GM21360 (cell line): ENCODE data around the gene BCORL1.
A peak's percentile ranks its signal among the peaks of the same experiment; 100 is the strongest.

Experiments used
- ATAC-seq: cut with Tn5 transposase; IDR thresholded peaks from one replicate; pipeline ENCODE4 v1.9.1; 2021; ENCODE audit warnings: mild to moderate bottlenecking, moderate library complexity; ENCODE audit not compliant: unreplicated experiment

The BCORL1 gene

DNA sequence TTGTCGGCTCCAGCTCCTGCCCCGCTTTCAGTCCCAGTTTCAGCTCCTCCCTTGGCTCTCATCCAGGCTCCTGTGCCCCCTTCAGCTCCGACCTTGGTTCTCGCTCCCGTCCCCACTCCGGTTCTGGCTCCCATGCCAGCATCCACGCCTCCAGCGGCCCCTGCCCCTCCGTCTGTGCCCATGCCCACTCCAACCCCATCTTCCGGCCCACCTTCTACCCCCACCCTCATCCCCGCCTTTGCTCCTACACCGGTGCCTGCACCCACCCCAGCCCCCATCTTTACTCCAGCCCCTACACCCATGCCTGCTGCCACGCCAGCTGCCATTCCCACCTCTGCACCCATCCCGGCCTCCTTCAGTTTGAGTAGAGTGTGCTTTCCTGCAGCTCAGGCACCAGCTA is 31.2 kb downstream of the BCORL1 start:
- no peak for ATAC-seq

DNA sequence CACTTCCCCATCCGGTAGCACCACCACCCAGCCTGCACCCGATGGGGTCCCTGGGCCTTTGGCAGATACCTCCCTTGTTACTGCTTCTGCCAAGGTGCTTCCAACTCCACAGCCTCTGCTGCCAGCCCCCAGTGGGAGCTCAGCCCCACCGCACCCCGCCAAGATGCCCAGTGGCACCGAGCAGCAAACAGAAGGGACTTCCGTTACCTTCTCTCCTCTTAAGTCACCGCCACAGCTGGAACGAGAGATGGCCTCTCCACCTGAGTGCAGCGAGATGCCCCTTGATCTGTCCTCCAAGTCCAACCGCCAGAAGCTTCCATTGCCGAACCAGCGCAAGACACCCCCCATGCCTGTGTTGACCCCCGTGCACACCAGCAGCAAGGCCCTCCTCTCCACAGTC is 31.9 kb downstream of the BCORL1 start:
- no peak for ATAC-seq

DNA sequence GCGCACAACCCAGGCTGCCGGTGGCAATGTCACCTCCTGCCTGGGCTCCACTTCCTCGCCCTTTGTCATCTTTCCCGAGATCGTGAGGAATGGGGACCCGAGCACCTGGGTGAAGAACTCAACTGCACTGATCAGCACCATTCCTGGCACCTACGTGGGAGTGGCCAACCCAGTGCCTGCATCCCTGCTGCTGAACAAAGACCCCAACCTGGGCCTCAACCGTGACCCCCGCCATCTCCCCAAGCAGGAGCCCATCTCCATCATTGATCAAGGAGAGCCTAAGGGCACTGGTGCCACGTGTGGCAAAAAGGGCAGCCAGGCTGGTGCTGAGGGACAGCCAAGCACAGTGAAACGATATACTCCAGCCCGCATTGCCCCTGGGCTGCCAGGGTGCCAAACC is 32.3 kb downstream of the BCORL1 start:
- ATAC-seq, result no peak

DNA sequence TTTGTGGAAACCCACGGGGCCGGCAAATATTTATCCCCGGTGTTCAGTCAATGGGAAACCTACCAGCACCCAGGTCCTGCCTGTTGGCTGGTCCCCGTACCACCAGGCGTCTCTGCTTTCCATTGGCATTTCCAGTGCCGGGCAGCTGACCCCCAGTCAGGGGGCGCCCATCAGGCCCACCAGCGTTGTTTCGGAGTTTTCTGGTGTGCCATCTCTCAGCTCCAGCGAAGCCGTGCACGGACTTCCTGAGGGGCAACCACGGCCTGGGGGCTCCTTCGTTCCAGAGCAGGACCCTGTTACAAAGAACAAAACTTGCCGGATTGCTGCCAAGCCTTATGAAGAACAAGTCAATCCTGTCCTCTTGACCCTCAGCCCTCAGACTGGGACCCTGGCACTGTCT is 32.7 kb downstream of the BCORL1 start:
- ATAC-seq, result no peak

DNA sequence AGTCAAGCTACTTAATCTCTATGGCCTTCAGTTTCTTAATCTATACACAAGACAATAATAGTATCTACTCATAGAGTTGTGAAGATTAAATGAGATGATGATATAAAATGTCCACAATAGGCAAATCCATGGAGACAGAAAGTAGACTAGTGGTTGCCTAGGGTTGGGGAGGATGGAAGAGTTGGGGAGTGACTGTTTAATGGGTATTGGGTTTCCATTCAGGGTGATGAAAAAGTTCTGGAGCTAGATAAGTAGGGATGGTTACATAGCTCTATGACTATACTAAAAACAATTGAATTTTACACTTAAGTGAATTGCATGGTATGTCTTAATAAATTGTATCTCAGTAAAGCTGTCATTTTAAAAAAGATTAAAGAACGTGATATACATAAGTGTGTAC is 35.7 kb downstream of the BCORL1 start:
- no peak for ATAC-seq

DNA sequence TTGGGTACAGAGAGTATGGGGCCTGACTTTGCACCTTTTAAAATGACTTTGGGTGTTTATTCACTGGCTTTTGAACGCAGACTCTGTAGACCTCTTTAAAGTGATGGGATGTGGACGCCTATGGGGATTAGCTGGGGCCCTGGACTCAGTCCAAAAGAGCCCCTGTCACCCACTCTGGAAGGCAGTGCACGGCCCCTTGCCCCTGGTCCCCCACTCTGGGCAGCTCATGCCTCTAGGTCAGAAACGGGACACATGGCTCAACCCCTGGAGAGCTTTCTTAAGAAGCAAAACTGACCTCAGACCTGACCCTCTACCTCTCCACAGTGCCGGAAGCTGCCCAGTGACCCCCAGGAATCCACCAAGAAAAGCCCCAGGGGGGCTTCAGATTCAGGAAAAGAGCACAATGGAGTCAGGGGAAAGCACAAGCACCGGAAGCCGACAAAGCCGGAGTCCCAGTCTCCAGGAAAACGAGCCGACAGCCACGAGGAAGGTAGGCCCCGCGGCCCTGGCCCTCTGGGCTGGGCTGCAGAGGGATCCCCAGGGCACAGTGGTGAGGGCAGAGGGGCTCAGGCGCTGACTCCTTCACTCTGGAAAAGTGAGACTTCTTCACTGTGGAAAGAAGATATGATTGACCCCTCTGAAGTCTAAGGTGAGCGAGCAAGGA is 38.4 kb downstream of the BCORL1 start:
- ATAC-seq, result no peak

DNA sequence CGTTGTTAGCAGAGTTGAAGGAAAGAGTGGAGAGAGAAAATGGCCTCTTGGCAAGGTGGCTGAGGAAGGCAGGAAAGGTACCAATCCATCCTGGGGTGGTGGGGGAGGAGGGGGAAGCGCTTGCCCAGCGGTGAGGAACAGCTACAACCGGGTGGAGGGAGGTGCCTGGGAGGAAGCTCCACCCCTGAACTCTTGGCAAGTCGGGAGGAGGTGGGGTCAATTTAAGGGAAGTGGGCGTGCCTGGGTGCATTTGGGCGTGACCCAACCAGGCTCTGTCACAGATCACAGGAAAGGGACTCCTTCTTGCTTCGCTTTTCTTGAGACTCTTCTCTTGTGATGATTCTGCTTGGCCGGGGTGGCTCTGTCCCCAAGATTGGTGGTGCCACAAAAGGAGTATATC is 41.7 kb downstream of the BCORL1 start:
- peak; percentile 94 for ATAC-seq

DNA sequence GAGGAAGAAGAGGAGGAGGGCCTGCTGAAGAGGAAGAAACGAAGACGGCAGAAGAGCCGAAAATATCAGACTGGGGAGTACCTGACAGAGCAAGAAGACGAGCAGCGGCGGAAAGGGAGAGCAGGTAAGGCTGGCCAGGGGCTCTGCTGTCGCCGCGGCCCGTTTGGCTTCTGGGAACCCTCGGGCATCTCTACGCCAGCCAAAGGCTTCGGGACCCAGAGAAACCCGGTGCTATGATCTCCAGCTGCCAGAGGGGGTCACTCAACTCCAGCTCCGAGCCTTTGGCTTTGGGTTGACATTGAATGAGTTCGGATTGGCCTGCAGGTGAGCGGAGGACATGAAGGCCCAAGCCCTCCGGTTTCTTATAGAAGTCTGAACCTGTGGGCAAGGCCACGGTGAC is 42.8 kb downstream of the BCORL1 start:
- no peak for ATAC-seq

DNA sequence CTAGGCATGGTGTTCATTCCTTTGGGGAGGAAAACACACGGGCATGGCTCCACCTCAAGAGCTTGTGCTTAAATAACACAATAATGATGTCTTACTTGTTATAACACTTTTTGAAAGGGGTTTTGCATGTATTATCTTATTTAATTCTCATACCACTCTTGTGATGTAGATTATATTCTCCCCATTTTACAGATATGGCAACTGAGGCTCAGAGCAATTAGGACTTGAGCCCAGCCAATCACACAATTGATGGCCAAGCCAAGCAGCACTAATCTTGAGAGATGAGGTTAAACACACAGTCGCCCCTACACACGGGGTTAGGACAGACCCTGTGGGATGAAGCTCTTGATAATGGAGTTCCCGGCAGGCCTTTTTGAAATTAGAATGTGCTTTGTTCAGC is 45.1 kb downstream of the BCORL1 start:
- ATAC-seq, result no peak

DNA sequence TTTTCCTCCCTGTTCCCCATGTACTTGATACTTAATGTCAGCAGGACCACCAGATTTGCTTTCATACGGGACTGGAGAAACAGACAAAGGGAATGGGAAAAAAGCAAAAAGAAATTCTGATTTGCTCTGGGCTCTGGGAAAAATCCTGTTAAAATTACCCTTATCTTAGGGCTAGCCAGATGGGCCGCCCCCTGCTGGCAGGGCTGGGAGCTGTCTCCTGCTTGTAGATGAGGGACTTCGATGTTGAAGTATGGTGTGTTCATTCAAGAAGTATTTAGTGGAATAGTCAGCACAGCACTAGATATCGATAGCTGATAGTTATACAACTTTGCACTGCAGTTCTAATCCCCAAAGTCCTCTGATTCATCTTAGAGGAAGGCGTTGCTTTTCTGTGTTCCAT is 45.8 kb downstream of the BCORL1 start:
- ATAC-seq, result no peak

DNA sequence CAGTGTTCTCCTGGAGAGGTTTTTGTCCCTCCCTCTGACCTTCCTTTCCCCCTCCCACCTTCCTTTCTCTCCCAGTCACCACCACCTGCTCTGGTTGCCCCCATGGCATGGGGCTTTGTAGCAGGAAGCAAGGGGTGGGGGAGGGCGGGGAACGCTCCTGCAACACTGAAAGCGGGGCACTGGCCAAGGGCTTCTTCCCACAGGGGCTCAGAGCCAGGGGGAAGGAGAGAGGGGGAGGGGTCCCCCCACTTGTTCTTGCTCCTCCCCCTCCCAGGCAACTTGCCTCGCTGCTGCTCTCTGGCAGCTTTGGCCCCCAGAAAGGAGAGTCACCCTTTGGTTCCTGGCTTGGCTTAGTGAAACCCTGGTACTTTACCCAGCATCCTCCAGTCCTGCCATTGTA is 48.4 kb downstream of the BCORL1 start:
- ATAC-seq, result no peak

DNA sequence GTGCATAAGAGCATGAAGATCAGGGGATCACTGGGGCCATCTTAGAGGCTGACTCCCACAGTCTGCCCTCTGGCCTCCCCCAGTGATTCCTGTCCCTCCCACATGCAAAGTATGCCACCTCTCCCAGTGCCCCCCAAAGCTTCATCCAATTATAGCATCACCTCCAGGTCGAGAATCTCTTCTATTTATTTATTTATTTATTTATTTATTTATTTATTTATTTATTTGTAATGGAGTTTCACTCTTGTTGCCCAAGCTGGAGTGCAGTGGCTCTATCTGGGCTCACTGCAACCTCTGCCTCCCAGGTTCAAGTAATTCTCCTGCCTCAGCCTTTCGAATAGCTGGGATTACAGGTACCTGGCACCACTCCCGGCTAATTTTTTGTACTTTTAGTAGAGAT is 50.1 kb downstream of the BCORL1 start:
- no peak for ATAC-seq

DNA sequence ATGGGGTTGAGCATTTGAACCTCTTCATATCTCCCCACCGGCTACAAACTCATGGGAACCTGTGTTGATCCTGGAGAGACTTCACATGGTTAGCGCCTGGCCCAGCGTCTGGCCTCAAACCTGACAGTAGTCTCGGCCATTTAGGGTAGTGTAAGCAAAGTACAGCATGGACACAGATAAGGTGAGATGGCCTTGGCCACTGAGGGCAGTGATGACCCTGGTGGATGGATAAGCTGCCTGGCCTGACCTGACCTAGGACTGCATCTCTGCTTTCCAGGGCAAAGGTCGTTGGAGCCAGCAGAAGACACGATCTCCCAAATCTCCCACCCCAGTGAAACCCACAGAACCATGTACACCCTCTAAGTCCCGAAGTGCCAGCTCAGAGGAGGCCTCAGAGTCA is 51.7 kb downstream of the BCORL1 start:
- no peak for ATAC-seq

DNA sequence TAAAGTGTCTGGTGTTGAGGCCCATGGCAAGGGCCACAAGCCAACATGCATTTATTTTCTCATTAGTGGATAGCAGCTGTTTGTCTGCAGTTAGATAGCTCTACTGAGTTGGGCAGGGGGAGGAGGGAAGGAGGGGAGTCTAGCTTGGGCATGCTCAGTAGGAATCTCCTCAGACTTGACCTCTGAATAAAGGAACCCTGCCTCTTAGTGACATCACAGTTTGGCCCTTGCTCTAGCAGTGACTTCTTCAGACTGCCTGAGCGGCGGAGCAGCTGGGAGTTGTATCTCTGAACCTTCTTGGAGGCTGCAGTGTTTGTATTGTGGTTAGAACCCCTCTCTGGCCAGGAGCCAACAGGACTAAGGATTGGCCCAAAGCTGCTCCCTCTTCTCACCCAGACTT is 57.4 kb downstream of the BCORL1 start:
- no peak for ATAC-seq

DNA sequence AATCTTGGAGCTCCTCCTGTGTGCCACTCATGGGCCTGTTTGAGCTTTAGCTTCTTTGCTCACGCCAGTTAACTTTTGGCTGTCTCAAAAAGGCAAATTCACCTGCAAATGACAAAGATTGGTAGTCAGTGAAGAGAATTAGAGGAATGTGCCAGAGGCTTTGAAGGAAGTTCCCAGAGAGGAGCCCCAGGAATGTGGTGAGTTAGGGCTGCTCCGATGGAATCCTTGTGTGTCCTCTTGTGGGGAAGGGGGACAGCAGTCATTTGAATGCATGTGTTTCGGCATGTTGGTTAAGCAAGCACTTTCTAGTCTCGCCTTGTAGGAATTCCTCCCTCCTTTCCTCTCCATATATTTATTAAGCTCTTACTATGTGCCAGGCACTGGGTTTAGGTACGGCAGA is 65.0 kb downstream of the BCORL1 start:
- no peak for ATAC-seq

DNA sequence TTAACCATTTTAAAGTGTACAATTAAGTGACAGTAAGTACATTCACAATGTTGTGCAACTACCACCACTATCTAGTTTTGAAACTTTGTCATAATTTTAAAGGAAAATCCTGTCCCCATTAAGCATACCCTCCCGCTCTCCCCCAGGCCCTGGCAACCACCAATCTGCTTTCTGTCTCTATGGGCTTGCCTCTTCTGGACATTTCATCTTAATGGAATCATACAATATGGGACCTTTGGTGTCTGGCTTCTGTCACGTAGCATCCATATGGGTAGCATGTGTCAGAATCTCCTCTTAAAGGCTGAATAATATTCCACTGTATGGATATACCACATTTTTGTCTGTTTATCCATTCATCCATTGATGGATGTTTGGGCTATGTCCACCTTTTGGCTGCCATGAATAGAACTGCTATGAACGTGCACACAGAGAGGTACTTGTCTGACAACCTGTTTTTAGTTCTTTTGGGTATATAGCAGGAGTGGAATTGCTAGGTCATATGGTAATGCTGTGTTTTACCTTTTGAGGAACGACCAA is 66.3 kb downstream of the BCORL1 start:
- no peak for ATAC-seq

DNA sequence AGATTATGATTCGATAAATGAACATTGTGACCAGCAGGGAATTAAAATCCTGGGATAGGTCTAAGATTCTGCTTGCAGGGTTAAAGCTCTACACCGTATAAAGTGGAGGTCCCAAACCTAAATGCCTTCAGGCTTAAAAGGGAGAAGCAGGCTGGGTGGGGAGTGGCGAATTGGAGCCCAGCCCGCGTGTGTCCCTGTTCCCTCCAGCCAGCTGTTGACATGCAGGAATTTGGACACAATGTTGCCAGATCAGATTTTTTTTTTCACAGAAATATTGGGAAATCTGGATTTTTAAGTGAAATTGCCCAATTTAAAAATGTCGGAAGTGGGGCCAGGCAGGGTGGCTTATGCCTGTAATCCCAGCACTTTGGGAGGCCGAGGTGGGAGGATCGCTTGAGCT is 67.4 kb downstream of the BCORL1 start:
- no peak for ATAC-seq

DNA sequence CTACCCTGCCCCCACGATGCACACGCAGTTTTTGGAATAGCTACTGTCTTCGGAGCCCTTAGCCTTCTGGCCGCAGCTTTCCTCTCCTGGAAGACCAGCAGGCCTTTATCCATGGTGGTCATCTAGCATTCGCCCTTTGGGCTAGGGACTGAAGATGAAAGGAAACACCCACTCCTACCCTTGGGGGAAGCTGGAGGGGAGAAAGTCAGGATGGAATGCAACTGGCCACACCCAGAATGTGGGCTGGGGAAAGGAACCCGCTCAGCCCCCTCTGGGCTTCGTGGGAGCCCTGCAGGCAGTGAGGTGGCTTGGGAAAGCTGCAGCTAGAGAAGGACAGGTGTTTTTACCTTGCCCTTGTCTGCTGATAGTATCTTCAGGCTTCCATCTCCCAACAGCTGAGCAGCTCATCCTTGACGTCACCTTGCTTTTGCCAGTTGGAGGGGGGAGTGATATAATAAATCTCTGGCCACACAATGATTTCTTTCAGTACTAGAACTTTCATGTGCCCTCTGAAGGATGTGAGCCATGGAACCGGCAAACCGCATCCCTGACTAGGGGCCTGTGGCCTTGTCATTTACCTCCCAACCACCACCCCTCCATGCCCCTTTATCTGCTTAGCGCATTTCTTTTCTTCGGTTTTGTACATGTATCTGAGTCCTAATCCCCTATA is 68.9 kb downstream of the BCORL1 start:
- no peak for ATAC-seq

DNA sequence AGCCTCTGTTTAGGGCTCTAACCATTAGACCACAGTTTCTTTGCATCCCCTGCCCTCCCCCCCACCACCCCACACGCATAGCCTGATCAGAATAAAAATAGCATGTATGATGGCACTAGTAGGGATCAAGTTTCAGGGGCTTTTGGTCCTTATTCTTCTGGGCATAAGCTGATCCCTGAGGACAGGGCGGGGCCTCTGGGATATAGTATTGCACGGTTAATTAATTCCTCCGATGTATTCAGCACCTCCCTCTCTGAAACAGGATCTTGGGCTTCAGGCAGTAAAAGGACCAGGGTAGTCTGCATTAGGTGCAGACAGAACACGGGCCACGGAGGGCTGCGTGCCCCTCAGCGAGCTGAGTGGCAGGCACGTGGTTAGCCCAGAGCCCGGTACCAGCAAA is 70.8 kb downstream of the BCORL1 start:
- no peak for ATAC-seq

DNA sequence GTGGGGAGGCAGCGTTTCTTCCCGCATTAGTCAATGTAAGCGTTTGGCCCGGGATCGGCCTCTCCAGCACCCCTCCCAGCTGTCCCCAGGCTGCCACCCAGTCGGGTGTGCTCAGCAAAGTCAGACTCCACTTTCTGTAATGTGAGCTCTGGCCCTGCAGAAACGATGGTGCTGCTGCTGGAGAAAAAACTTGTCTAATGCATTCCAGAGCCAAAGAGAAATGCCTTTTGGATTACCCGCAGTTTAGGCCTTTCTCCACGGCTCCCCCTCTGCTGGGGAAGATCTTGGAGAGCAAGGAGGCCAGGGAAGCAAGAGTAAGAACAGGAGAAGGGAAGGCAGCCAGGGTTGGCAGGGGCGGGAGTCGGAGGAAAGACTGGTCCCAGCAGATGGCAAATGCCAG is 72.7 kb downstream of the BCORL1 start:
- no peak for ATAC-seq

DNA sequence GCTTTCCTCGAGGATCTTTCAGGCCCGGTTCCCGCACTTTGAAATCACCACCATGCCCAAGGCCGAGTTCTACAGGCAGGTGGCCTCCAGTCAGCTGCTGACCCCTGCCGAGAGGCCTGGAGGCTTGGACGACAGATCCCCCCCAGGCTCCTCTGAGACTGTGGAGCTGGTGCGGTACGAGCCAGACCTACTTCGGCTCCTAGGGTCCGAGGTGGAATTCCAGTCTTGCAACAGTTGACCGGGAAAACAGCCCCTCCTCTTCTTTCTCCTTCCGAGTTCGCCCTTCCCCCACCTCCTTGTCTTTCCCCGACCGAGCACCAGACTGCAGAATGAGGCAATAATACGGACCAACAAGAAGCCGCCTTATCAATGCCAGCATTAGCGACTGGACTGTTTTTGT is 73.5 kb downstream of the BCORL1 start:
- no peak for ATAC-seq

DNA sequence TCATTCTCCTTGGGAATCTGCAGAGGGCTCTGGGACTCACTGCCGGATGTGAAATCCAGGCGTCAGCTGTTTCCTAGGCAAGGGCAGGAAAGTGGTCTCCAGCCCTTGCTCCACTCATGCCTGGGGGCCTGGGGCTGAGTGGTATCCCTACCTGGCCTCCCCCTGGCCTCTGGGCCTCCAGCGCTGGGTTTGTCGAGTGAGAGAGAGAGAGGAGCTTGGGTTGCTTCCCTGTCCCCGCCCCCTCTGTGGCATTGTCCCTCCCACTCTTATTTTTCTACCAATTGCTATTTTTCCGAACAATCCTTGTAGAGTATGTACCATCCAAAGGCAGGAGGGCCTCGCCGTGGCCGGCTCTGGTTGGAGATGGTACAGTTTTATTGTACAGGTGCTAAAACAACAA is 74.8 kb downstream of the BCORL1 start:
- no peak for ATAC-seq

DNA sequence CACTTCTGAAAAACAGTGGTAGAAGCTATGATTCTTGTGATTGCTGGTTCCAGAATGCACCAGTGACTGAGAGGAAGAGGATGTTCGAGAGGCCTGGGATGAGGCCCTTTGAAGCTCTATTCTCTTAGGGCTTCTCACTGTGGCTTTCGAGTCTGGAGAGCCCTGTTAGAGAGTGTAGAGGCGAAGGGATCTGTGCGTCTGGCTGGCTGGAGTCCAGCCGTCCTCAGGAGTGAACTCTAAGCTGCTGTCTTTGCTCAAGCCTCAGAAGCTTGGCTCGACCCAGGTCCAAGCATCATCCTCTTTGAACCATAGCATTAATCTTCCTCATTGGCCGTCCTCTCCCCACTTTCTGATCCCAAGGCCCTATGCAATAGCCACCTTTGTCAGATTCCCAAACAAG is 76.2 kb downstream of the BCORL1 start:
- ATAC-seq, result no peak
